GM12864 (cell line): ENCODE data around the gene KAT2A.
"Not testable (repeated sequence)": the region's sequence is repeated elsewhere in the genome, so short reads cannot be mapped to it uniquely, and the experiment has no call there.

Experiments
- DNase-seq: peaks from one replicate; pipeline ENCODE4 v3.0.0-alpha.2; 2011; ENCODE audit warnings: low read depth
- H3K4me3 ChIP-seq: 2 replicates; pipeline ENCODE4 v1.5.1; 2011; ENCODE audit warnings: mild to moderate bottlenecking, low read depth, low read length, control low read depth
- CTCF ChIP-seq: IDR thresholded peaks from 2 replicates; pipeline ENCODE4 v1.5.1; 2011; ENCODE audit warnings: low read depth, mild to moderate bottlenecking, moderate library complexity, low read length, control low read depth, inconsistent platforms; ENCODE audit errors: missing control alignments

KAT2A gene

GRCh38 chr17:42142371-42142896 lies 21.3 kb upstream of the KAT2A start:
- H3K4me3 ChIP-seq: no peak overlapping the region
- DNase-seq: no peak
- TF ChIP-seq CTCF: no peak

- no peak for DNase-seq
- no peak overlapping the region for H3K4me3 ChIP-seq
- TF ChIP-seq CTCF: no peak
Measured at GRCh38 chr17:42141382-42141781, 20.2 kb upstream of the KAT2A start.

GRCh38 chr17:42140690-42141089 lies 19.5 kb upstream of the KAT2A start:
- not testable (repeated sequence) for DNase-seq, H3K4me3 ChIP-seq

DNA sequence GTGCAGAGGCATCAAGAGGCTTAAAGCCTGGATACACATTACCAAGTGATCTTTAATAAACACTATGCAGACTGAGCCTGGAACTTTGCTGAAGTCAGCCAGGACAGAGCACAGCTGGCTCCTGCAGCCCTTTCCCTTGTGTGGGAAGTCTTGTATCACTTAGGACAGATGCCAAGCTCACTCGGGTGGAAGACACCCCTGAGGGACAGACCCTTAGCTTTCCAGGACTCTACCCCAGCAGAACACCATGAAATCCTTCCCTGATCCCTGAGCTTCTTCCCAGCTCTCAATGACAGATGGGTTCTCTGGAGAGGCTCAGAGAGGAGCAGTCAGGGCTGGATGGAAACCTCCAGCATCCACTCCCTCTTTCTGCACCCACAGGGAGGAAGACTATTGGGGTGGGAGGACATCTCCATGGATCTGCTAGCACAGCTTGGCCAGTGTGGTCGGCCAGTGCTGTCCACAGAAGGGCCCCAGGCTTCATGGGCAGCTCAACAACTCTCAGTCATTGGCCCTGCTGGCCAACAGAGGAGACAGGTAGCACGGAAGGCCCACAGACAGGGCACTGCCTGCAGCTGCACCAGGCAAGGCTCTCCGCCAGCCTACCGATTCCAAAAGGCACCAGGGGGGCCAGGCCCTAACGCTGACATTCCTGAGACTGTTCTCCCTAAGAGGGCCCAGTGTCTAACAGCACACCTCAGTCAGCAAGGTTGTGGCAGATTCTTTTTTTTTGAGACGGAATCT lies 17.8 kb upstream of the KAT2A start:
- no peak overlapping the region for H3K4me3 ChIP-seq
- TF ChIP-seq CTCF: no peak
- DNase-seq: no peak

GRCh38 chr17:42136654-42137051 lies 15.5 kb upstream of the KAT2A start:
- no peak for DNase-seq
- H3K4me3 ChIP-seq: no peak overlapping the region
- TF ChIP-seq CTCF: no peak

DNA sequence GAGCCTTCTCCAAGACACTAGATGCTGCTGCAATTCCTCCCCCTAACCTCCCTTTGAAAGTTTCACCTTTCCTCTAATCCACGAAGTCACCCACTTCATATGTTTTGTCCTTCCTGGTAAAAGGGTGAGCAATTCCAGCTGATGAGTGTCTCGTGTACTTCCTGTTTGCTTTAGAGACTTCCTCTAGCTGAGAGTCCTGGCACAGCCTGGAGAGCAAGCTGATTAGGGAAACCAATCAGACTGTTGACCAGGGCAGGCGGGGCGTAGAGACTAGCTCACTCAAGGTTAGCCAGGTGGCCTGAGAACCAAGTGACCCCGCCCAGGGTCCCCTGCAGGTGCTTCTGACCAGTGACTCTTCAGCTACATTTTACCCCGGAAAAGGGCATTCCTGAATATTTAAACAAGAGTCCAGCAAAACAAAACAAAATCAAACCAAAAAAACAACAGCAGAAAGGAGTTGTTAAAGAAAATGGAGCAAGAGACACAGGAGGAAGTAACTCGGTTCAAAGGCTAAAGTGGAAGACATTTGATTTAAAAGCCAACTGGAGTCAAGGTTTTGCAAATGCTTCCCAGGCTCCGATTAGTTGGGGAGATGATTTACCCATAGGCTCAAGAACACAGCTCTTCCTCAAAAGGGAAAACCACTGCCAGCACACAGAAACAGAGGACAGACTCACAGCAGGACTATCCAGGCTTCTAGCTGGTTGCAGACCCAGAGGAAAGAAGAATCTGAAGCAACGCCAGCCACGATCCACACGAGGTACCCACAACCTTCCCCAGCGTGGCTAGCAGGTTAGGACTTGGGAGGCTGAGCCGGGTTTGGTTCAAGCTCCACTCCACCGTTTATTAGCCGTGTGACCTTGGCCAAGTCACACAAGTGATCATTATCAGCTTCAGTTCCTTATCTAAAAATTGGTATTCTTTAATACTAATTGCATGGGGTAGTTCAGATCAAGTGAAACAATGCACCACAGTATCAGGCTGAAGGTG lies 14.8 kb upstream of the KAT2A start:
- no peak for DNase-seq
- no peak for TF ChIP-seq CTCF
- no peak overlapping the region for H3K4me3 ChIP-seq

DNA sequence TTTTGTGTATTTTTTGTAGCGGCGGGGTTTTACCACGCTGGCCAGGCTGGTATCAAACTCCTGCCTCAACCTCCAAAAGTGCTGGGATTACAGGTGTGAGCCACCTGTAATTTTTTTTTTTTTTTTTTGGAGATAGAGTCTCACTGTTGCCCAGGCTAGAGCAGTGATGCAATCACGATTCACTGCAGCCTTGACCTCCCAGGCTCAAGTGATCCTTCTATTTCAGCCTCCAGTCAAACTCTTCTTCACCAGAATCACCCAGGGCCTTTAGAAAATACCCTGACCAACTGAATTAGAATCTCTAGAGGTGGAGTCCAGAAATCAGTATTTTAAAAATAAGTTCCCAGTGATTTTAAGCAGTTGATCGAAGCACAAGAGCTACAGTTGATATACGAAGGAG lies 14.0 kb upstream of the KAT2A start:
- no peak for TF ChIP-seq CTCF
- DNase-seq: no peak
- no peak overlapping the region for H3K4me3 ChIP-seq
